ENCODE data around the gene ZNF668. TPM values are rescaled to one million over a fixed set of nuclear protein-coding genes. Genes with fewer than 3 reads are reported as not detected.

Gene ZNF668
- total and polyA plus RNA-seq, 2 of the 13 experiments (the other 11 are each of a cell fraction or from before 2014, with no cell fraction given): 3.8 to 9.8 TPM

DNA sequence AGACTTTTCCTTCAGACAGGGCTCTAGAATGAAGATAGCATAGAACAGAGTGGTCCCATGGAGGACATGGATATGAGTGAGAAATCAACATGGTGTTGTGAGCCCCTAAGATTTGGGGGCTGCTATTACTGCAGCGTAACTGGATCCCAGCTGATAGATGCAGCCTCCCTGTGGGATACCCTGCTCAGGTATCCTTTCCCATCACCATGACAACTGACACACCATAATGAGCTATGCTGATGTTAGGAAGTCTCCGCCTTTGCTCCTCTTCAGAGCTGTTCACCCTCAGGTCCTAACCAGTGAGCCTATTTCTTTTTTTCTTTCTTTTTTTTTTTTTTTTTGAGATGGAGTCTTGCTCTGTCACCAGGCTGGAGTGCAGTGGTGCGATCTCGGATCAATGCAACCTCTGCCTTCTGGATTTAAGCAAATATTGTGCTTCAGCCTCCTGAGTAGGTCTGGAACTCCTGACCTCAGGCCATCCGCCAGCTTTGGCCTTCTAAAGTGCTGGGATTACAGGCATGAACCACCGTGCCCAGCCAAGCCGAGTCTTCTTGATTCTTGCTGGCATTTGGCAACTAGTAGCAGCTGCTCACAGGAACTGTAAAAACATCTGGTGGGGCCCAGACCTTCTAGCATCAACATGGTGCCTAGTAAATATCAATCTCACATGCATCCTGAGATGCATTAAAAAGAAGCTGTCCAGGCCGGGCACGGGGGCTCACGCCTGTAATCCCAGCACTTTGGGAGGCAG is 23.6 kb downstream of the ZNF668 start:
- WGBS (ENCODE audit: low lambda C conversion rate): 44% methylated on average over 10 of the region's 10 CpGs
- no TSS peak for BruUV-seq (replicated peaks)
- Histone ChIP-seq H3K79me2 (ENCODE audit: insufficient read depth, low read length) (no peaks in the 10 kb centered on the region), H3K9ac (ENCODE audit: insufficient read depth, low read depth, low read length) (no peak overlapping the region), H4K20me1 (ENCODE audit: insufficient read depth, low read length) (no peaks in the 10 kb centered on the region), H3K4me3 (replicated peaks in 1 of 3; ENCODE audit: insufficient read depth in 1 of 3, low read depth in 2 of 3, low read length in 3 of 3) (no peak overlapping the region), H3K4me2 (ENCODE audit: low read depth, low read length) (no peak overlapping the region; the same call in 1 of the 2 replicates), H2AFZ (ENCODE audit: low read length) (no peak overlapping the region), H3K27ac (ENCODE audit: extremely low read length, insufficient read depth, low read length) (no peak overlapping the region), H3K27me3 (ENCODE audit: control insufficient read depth in 1 of 2, insufficient read depth in 2 of 2, low read length in 2 of 2) (peaks cover 0 to 3% of the 10 kb centered on the region in 2 experiments; a peak in 1 of 5 replicates), H3K9me3 (ENCODE audit: low read length) (no peaks in the 10 kb centered on the region), H3K36me3 (replicated peaks in 1 of 2; ENCODE audit: control insufficient read depth in 1 of 2, insufficient read depth in 2 of 2, low read length in 2 of 2) (no peaks in the 10 kb centered on the region), H3K4me1 (ENCODE audit: insufficient read depth, low read length) (peaks cover 23% of the 10 kb centered on the region)
- intact Hi-C loops (cut with micrococcal nuclease; ENCODE audit: unreplicated experiment): no loop called here
- in situ Hi-C loops (cut with HindIII; ENCODE audit: extremely low pct_ligation_motif_present, low pct_unique_long_range_greater_than_20kb): no loop called here
- TF ChIP-seq TCF7L2 (IDR thresholded peaks at IDR 0.05; ENCODE audit: low read depth, low read length) (no peak), ZNF44 (CRISPR knock-in tag; IDR thresholded peaks at IDR 0.05) (no peak), RFX1 (IDR thresholded peaks at IDR 0.05) (peak; percentile 45; the same call in 1 of the 2 replicates), HOXA5 (CRISPR knock-in tag; IDR thresholded peaks at IDR 0.05) (no peak)
- no peak for FAIRE-seq
- peak; percentile 33 for ATAC-seq
- ChIA-PET POLR2A (interaction anchor here (0.6 to 1.8 kb wide), 5 partner anchors 11 to 65 kb away, joined by 3 to 4 read pairs (median 3); partner anchors contain the start of genes HSD3B7 and STX4), CTCF (ENCODE audit: low intra/inter-chr PET ratio, low total read pairs) (no interaction called here)
- DNase-seq (ENCODE audit: low spot score): no peak

DNA sequence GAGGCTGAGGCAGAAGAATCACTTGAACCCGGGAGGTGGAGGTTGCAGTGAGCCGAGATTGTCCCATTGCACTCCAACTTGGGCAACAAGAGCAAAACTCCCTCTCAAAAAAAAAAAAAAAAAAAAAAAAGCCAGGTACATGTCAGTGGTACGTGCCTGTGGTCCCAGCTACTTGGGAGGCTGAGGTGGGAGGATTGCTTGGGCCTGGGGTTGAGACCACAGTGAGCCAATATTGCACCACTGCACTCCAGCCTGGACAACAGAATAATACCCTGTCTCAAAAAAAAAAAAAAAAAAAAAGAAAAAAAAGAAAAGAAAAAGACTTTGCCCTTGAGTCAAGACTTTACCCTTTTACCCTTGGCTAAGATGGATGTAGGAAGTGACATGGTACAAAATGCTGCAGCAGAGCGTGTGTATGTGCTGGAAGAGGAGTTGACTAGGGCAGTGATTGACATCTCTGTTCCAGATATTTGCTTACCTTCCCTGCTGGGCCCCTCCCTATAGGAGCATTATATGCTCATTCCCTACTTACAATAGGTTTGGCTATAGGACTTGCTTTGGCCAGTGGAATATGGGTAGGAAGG is 30.1 kb downstream of the ZNF668 start:
- H2AFZ ChIP-seq (ENCODE audit: low read length): no peak overlapping the region
- H3K4me2 ChIP-seq (ENCODE audit: low read depth, low read length): no peak overlapping the region; the same call in 1 of the 2 replicates
- BruUV-seq (replicated peaks): no TSS peak
- H3K36me3 ChIP-seq (replicated peaks in 1 of 2; ENCODE audit: control insufficient read depth in 1 of 2, insufficient read depth in 2 of 2, low read length in 2 of 2): peaks cover 0 to 6% of the 10 kb centered on the region in 2 experiments; a peak in 2 of 5 replicates
- H3K4me3 ChIP-seq (replicated peaks in 1 of 3; ENCODE audit: insufficient read depth in 1 of 3, low read depth in 2 of 3, low read length in 3 of 3): no peak overlapping the region
- CTCF ChIA-PET (ENCODE audit: low intra/inter-chr PET ratio, low total read pairs): no interaction called here
- POLR2A ChIA-PET: interaction anchor here (0.7 to 2.2 kb wide), 2 partner anchors 74 to 156 kb away, joined by 4 to 7 read pairs; partner anchors contain the start of gene KAT8
- in situ Hi-C loops (cut with HindIII; ENCODE audit: extremely low pct_ligation_motif_present, low pct_unique_long_range_greater_than_20kb): no loop called here
- no peaks in the 10 kb centered on the region for H3K79me2 ChIP-seq (ENCODE audit: insufficient read depth, low read length)
- no peak overlapping the region for H3K9ac ChIP-seq (ENCODE audit: insufficient read depth, low read depth, low read length)
- no peaks in the 10 kb centered on the region for H4K20me1 ChIP-seq (ENCODE audit: insufficient read depth, low read length)
- ATAC-seq (peak; percentile 33), DNase-seq (ENCODE audit: low spot score) (no peak), FAIRE-seq (peak; percentile 36)
- no peaks in the 10 kb centered on the region for H3K9me3 ChIP-seq (ENCODE audit: low read length)
- 70% methylated on average over 4 of the region's 4 CpGs for WGBS (ENCODE audit: low lambda C conversion rate)
- H3K4me1 ChIP-seq (ENCODE audit: insufficient read depth, low read length): peaks cover 38% of the 10 kb centered on the region
- intact Hi-C loops (cut with micrococcal nuclease; ENCODE audit: unreplicated experiment): no loop called here
- no peaks in the 10 kb centered on the region for H3K27me3 ChIP-seq (ENCODE audit: control insufficient read depth in 1 of 2, insufficient read depth in 2 of 2, low read length in 2 of 2)
- no peak overlapping the region for H3K27ac ChIP-seq (ENCODE audit: extremely low read length, insufficient read depth, low read length)
- TF ChIP-seq ZNF101 (CRISPR knock-in tag; IDR thresholded peaks at IDR 0.05; ENCODE audit: borderline replicate concordance, low read depth) (no peak), ZNF550 (CRISPR knock-in tag; IDR thresholded peaks at IDR 0.05; ENCODE audit: borderline replicate concordance) (0 out of 2 replicates have a peak, but pooled peaks have one; percentile 20), ZNF709 (CRISPR knock-in tag; IDR thresholded peaks at IDR 0.05) (no peak), ESRRA (CRISPR knock-in tag; IDR thresholded peaks at IDR 0.05; ENCODE audit: low read depth) (0 out of 2 replicates have a peak, but pooled peaks have one; percentile 28), HNF4G (IDR thresholded peaks at IDR 0.05; ENCODE audit: borderline replicate concordance, low read depth, low read length) (peak; percentile 31; the same call in 1 of the 2 replicates), HNF4G (CRISPR knock-in tag; IDR thresholded peaks at IDR 0.05; ENCODE audit: borderline replicate concordance, low read depth) (no peak), ZNF569 (CRISPR knock-in tag; IDR thresholded peaks at IDR 0.05; ENCODE audit: borderline replicate concordance) (no peak), GABPA (IDR thresholded peaks at IDR 0.05; ENCODE audit: low read depth, low read length) (no peak), GABPA (CRISPR knock-in tag; IDR thresholded peaks at IDR 0.05; ENCODE audit: low read depth) (peak; percentile 32; the same call in 1 of the 2 replicates), PHF21A (CRISPR knock-in tag; IDR thresholded peaks at IDR 0.05) (0 out of 2 replicates have a peak, but pooled peaks have one; percentile 17)
- TF ChIP-seq, protein P1, sequence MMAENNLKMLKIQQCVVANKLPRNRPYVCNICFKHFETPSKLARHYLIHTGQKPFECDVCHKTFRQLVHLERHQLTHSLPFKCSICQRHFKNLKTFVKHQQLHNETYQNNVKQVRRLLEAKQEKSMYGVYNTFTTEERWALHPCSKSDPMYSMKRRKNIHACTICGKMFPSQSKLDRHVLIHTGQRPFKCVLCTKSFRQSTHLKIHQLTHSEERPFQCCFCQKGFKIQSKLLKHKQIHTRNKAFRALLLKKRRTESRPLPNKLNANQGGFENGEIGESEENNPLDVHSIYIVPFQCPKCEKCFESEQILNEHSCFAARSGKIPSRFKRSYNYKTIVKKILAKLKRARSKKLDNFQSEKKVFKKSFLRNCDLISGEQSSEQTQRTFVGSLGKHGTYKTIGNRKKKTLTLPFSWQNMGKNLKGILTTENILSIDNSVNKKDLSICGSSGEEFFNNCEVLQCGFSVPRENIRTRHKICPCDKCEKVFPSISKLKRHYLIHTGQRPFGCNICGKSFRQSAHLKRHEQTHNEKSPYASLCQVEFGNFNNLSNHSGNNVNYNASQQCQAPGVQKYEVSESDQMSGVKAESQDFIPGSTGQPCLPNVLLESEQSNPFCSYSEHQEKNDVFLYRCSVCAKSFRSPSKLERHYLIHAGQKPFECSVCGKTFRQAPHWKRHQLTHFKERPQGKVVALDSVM (CRISPR knock-in tag; IDR thresholded peaks at IDR 0.05): peak; percentile 58

Measured in HepG2 (cell line).